ENCODE data around the gene XRCC3. TPM values are rescaled to one million over a fixed set of nuclear protein-coding genes. Genes with fewer than 3 reads are reported as not detected.

XRCC3 gene
- total RNA-seq, 4 donors from 2014 or later = 7.5 to 20.5 (median 19.5) TPM

GRCh38 chr14:103709814-103710213 lies 5.4 kb downstream of the XRCC3 start:
- Histone ChIP-seq H3K27me3 (no peaks in the 10 kb centered on the region), H3K4me3 (no peak overlapping the region), H3K36me3 (peaks cover 27% of the 10 kb centered on the region), H3K4me1 (peaks cover 87% of the 10 kb centered on the region), H3K27ac (no peak overlapping the region), H3K9me3 (no peaks in the 10 kb centered on the region)
- TF ChIP-seq, protein P1, sequence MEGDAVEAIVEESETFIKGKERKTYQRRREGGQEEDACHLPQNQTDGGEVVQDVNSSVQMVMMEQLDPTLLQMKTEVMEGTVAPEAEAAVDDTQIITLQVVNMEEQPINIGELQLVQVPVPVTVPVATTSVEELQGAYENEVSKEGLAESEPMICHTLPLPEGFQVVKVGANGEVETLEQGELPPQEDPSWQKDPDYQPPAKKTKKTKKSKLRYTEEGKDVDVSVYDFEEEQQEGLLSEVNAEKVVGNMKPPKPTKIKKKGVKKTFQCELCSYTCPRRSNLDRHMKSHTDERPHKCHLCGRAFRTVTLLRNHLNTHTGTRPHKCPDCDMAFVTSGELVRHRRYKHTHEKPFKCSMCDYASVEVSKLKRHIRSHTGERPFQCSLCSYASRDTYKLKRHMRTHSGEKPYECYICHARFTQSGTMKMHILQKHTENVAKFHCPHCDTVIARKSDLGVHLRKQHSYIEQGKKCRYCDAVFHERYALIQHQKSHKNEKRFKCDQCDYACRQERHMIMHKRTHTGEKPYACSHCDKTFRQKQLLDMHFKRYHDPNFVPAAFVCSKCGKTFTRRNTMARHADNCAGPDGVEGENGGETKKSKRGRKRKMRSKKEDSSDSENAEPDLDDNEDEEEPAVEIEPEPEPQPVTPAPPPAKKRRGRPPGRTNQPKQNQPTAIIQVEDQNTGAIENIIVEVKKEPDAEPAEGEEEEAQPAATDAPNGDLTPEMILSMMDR (IDR thresholded peaks at IDR 0.05) = no peak
- TF ChIP-seq POLR2AphosphoS5 (IDR thresholded peaks at IDR 0.05) (no peak), POLR2A (IDR thresholded peaks at IDR 0.05) (no peak), EP300 (IDR thresholded peaks at IDR 0.05) (no peak)
- no peak for DNase-seq (ENCODE audit: low spot score in 2 of 2)
- 65% methylated on average over 15 of the region's 15 CpGs for WGBS

GRCh38 chr14:103708750-103709187 lies 6.5 kb downstream of the XRCC3 start:
- H3K4me3 ChIP-seq = peak overlapping the region; percentile 5
- H3K27ac ChIP-seq = peak overlapping the region; percentile 31
- peaks cover 76% of the 10 kb centered on the region for H3K4me1 ChIP-seq
- no peaks in the 10 kb centered on the region for H3K27me3 ChIP-seq
- peaks cover 30% of the 10 kb centered on the region for H3K36me3 ChIP-seq
- no peaks in the 10 kb centered on the region for H3K9me3 ChIP-seq
- TF ChIP-seq POLR2AphosphoS5 (IDR thresholded peaks at IDR 0.05) = no peak
- TF ChIP-seq EP300 (IDR thresholded peaks at IDR 0.05) = no peak
- TF ChIP-seq POLR2A (IDR thresholded peaks at IDR 0.05) = no peak
- TF ChIP-seq, protein P1 (IDR thresholded peaks at IDR 0.05) = no peak
- 45% methylated on average over 18 of the region's 18 CpGs for WGBS
- no peak for DNase-seq (ENCODE audit: low spot score in 2 of 2)

DNA sequence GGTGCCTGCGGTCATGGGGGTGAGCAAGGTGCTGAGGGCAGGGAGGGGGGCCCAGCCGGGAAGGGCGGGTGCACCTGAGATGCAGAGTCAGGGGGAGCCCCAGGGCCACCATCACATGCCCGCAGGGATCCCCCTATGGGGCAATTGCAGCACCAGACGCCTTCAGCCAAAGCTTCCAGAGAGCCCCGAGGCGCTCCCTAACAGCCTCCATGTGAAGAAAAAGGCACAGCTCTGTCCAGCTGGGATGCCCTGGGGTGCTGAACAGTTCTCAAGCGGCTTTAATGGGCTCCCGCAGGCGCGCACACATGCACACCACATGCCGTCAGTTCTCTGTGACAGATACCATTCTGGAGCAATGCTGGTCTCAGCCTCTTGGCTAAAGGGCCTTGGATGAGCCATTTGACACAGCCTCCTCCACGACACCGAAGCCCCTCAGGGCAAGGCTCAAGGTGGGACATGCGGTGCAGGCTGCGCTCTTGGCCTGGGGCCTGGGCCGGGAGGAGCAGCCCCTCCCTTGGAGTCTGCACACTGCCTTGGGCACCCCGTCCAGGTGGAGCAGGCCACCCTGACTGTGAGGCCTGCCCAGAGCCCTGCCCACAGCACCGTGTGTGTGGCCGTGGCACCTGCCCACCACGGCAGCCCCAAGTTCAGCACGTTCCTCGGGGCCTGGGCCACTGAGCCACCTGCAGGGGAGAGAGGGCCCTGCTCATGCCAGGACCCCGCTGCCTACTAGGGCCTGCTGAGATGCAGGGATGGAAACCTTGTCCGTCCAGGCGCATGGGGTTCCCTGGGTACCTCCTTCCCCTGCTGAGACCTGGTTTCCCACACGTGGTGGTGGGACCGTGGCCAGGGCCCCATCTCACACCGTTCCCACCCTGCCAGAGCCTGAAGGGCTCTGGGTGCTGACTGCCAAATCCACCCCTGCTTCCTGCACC lies 7.7 kb downstream of the XRCC3 start:
- H3K4me1 ChIP-seq = peaks cover 65% of the 10 kb centered on the region
- no peak for DNase-seq (ENCODE audit: low spot score in 2 of 2)
- no peak overlapping the region for H3K4me3 ChIP-seq
- no peak overlapping the region for H3K27ac ChIP-seq
- H3K36me3 ChIP-seq = peaks cover 42% of the 10 kb centered on the region
- 67% methylated on average over 5 of the region's 29 CpGs for WGBS
- H3K27me3 ChIP-seq = no peaks in the 10 kb centered on the region
- no peaks in the 10 kb centered on the region for H3K9me3 ChIP-seq
- TF ChIP-seq EP300 (IDR thresholded peaks at IDR 0.05) = no peak
- TF ChIP-seq POLR2A (IDR thresholded peaks at IDR 0.05) = no peak
- TF ChIP-seq, protein P1 (IDR thresholded peaks at IDR 0.05) = no peak
- TF ChIP-seq POLR2AphosphoS5 (IDR thresholded peaks at IDR 0.05) = no peak

- H3K27me3 ChIP-seq = no peaks in the 10 kb centered on the region
- peaks cover 51% of the 10 kb centered on the region for H3K36me3 ChIP-seq
- DNase-seq (ENCODE audit: low spot score in 2 of 2) = no peak
- TF ChIP-seq POLR2A (IDR thresholded peaks at IDR 0.05) (no peak), POLR2AphosphoS5 (IDR thresholded peaks at IDR 0.05) (no peak), EP300 (IDR thresholded peaks at IDR 0.05) (no peak)
- TF ChIP-seq, protein P1 (IDR thresholded peaks at IDR 0.05) = no peak
- H3K9me3 ChIP-seq = no peaks in the 10 kb centered on the region
- 95% methylated on average over 4 of the region's 41 CpGs for WGBS
- peaks cover 56% of the 10 kb centered on the region for H3K4me1 ChIP-seq
- no peak overlapping the region for H3K27ac ChIP-seq
- H3K4me3 ChIP-seq = no peak overlapping the region
Measured at GRCh38 chr14:103706551-103707328, 8.5 kb downstream of the XRCC3 start.
